IPS-18a (cell line): ENCODE results near the gene CA10.

Experiments used
- H3K27ac ChIP-seq: one replicate; pipeline ENCODE4 v1.5.1; 2013; ENCODE audit warnings: low read length
- H3K27me3 ChIP-seq: one replicate; pipeline ENCODE4 v1.6.1; 2013; ENCODE audit warnings: mild to moderate bottlenecking, low read length; ENCODE audit not compliant: control insufficient read depth, insufficient read depth
- H3K36me3 ChIP-seq: one replicate; pipeline ENCODE4 v1.6.1; 2013; ENCODE audit warnings: low read depth, low read length; ENCODE audit not compliant: control insufficient read depth
- H3K4me1 ChIP-seq: one replicate; pipeline ENCODE4 v1.6.1; 2013; ENCODE audit warnings: low read depth, low read length; ENCODE audit not compliant: control insufficient read depth
- H3K4me3 ChIP-seq: one replicate; pipeline ENCODE4 v1.5.1; 2013; ENCODE audit warnings: low read length
- H3K9ac ChIP-seq: one replicate; pipeline ENCODE4 v1.6.1; 2013; ENCODE audit warnings: mild to moderate bottlenecking, low read length, moderate library complexity
- H3K9me3 ChIP-seq: one replicate; pipeline ENCODE4 v1.6.1; 2013; ENCODE audit warnings: low read depth, low read length; ENCODE audit not compliant: control insufficient read depth

The CA10 gene

GRCh38 chr17:52143542-52143941, 15.0 kb downstream of the CA10 start:
- H3K9ac ChIP-seq = no peak overlapping the region
- peaks cover 8% of the 10 kb centered on the region for H3K4me1 ChIP-seq
- H3K9me3 ChIP-seq = no peaks in the 10 kb centered on the region
- H3K36me3 ChIP-seq = no peaks in the 10 kb centered on the region
- no peak overlapping the region for H3K4me3 ChIP-seq
- H3K27ac ChIP-seq = no peak overlapping the region
- H3K27me3 ChIP-seq = no peaks in the 10 kb centered on the region

- Histone ChIP-seq H3K9ac (no peak overlapping the region), H3K9me3 (no peaks in the 10 kb centered on the region), H3K36me3 (no peaks in the 10 kb centered on the region), H3K27me3 (no peaks in the 10 kb centered on the region), H3K4me3 (no peak overlapping the region), H3K27ac (no peak overlapping the region), H3K4me1 (peaks cover 13% of the 10 kb centered on the region)
Observed at GRCh38 chr17:52140601-52141000, 17.9 kb downstream of the CA10 start.

- H3K9me3 ChIP-seq = no peaks in the 10 kb centered on the region
- no peak overlapping the region for H3K27ac ChIP-seq
- peaks cover 13% of the 10 kb centered on the region for H3K4me1 ChIP-seq
- H3K36me3 ChIP-seq = no peaks in the 10 kb centered on the region
- no peak overlapping the region for H3K9ac ChIP-seq
- H3K27me3 ChIP-seq = no peaks in the 10 kb centered on the region
- no peak overlapping the region for H3K4me3 ChIP-seq
Observed at GRCh38 chr17:52138752-52139151, 19.8 kb downstream of the CA10 start.

- Histone ChIP-seq H3K9me3 (no peaks in the 10 kb centered on the region), H3K27ac (no peak overlapping the region), H3K36me3 (no peaks in the 10 kb centered on the region), H3K9ac (no peak overlapping the region), H3K27me3 (no peaks in the 10 kb centered on the region), H3K4me1 (peaks cover 13% of the 10 kb centered on the region), H3K4me3 (no peak overlapping the region)
Observed at GRCh38 chr17:52138350-52138749, 20.2 kb downstream of the CA10 start.

GRCh38 chr17:52136166-52136565, 22.3 kb downstream of the CA10 start:
- Histone ChIP-seq H3K27ac (no peak overlapping the region), H3K36me3 (no peaks in the 10 kb centered on the region), H3K9ac (no peak overlapping the region), H3K9me3 (no peaks in the 10 kb centered on the region), H3K27me3 (no peaks in the 10 kb centered on the region), H3K4me3 (no peak overlapping the region), H3K4me1 (peaks cover 8% of the 10 kb centered on the region)

GRCh38 chr17:52134641-52135040, 23.9 kb downstream of the CA10 start:
- H3K4me1 ChIP-seq = peaks cover 4% of the 10 kb centered on the region
- no peaks in the 10 kb centered on the region for H3K36me3 ChIP-seq
- no peak overlapping the region for H3K27ac ChIP-seq
- H3K9ac ChIP-seq = no peak overlapping the region
- no peak overlapping the region for H3K4me3 ChIP-seq
- H3K27me3 ChIP-seq = no peaks in the 10 kb centered on the region
- H3K9me3 ChIP-seq = no peaks in the 10 kb centered on the region

GRCh38 chr17:52128721-52129120, 29.8 kb downstream of the CA10 start:
- H3K9me3 ChIP-seq = no peaks in the 10 kb centered on the region
- no peak overlapping the region for H3K27ac ChIP-seq
- no peaks in the 10 kb centered on the region for H3K4me1 ChIP-seq

GRCh38 chr17:52124993-52125392, 33.5 kb downstream of the CA10 start:
- Histone ChIP-seq H3K36me3 (no peaks in the 10 kb centered on the region), H3K27ac (no peak overlapping the region), H3K9me3 (peaks cover 9% of the 10 kb centered on the region), H3K4me1 (no peaks in the 10 kb centered on the region), H3K4me3 (no peak overlapping the region), H3K27me3 (no peaks in the 10 kb centered on the region), H3K9ac (no peak overlapping the region)

More at GRCh38 chr17:52128721-52129120, 29.8 kb downstream of the CA10 start:
- Histone ChIP-seq H3K27me3 (no peaks in the 10 kb centered on the region), H3K36me3 (no peaks in the 10 kb centered on the region), H3K4me3 (no peak overlapping the region), H3K9ac (no peak overlapping the region)

- no peaks in the 10 kb centered on the region for H3K27me3 ChIP-seq
- no peak overlapping the region for H3K9ac ChIP-seq
- H3K27ac ChIP-seq = no peak overlapping the region
- no peak overlapping the region for H3K4me3 ChIP-seq
- H3K9me3 ChIP-seq = peaks cover 9% of the 10 kb centered on the region
- no peaks in the 10 kb centered on the region for H3K4me1 ChIP-seq
- H3K36me3 ChIP-seq = no peaks in the 10 kb centered on the region
Observed at GRCh38 chr17:52124561-52124960, 34.0 kb downstream of the CA10 start.

GRCh38 chr17:52120465-52120864, 38.0 kb downstream of the CA10 start:
- Histone ChIP-seq H3K4me1 (no peaks in the 10 kb centered on the region), H3K36me3 (no peaks in the 10 kb centered on the region), H3K27me3 (no peaks in the 10 kb centered on the region), H3K9ac (no peak overlapping the region), H3K27ac (no peak overlapping the region), H3K9me3 (peaks cover 9% of the 10 kb centered on the region), H3K4me3 (no peak overlapping the region)

- Histone ChIP-seq H3K9ac (no peak overlapping the region), H3K27me3 (no peaks in the 10 kb centered on the region), H3K9me3 (no peaks in the 10 kb centered on the region), H3K36me3 (no peaks in the 10 kb centered on the region), H3K27ac (no peak overlapping the region), H3K4me1 (peaks cover 4% of the 10 kb centered on the region), H3K4me3 (no peak overlapping the region)
Observed at GRCh38 chr17:52110923-52111581, 47.5 kb downstream of the CA10 start.

- Histone ChIP-seq H3K9me3 (no peaks in the 10 kb centered on the region), H3K27ac (no peak overlapping the region), H3K4me3 (no peak overlapping the region), H3K36me3 (no peaks in the 10 kb centered on the region), H3K27me3 (no peaks in the 10 kb centered on the region), H3K4me1 (peaks cover 4% of the 10 kb centered on the region), H3K9ac (no peak overlapping the region)
Observed at GRCh38 chr17:52106638-52107261, 51.8 kb downstream of the CA10 start.
